H1 (cell line): ENCODE measurements around the gene UGT3A1. TPM values are rescaled to one million over a fixed set of nuclear protein-coding genes. Genes with fewer than 3 reads are reported as not detected.

Experiments used
- CTCF ChIA-PET: fragments of 300-600 bp; sonication (Branson Sonifier 250); formaldehyde crosslinking; loops from one replicate; lab custom pipeline; 2021; ENCODE audit not compliant: partially characterized antibody; lab: Charles Lee
- POLR2A ChIA-PET: fragments of 300-600 bp; sonication (Branson Sonifier 250); formaldehyde crosslinking; loops from one replicate; lab custom pipeline; 2021; ENCODE audit warnings: inconsistent platforms; ENCODE audit not compliant: partially characterized antibody; lab: Charles Lee
- DNase-seq, 2 experiments: peaks; one replicate each; pipeline versions ENCODE4 v3.0.0 to v3.0.0-alpha.2; 2010 to 2022; ENCODE audit warnings: low spot score in 2 of 2, low read depth in 1 of 2, mixed read lengths in 1 of 2
- FAIRE-seq: peaks from 2 replicates; lab custom pipeline; 2011; peaks lifted over from hg19 to GRCh38; lab: Jason Lieb, UNC
- H2AFZ ChIP-seq: 2 replicates; pipeline ENCODE4 v1.8.1; 2012; ENCODE audit warnings: low read length, inconsistent platforms
- H2AK5ac ChIP-seq: 2 replicates; pipeline ENCODE4 v1.6.1; 2013; ENCODE audit warnings: low read depth, low read length
- H2BK120ac ChIP-seq: replicated peaks from 2 replicates; pipeline ENCODE3; 2013; ENCODE audit warnings: low read depth, low read length, inconsistent platforms
- H2BK12ac ChIP-seq: 2 replicates; pipeline ENCODE4 v1.6.1; 2013; ENCODE audit warnings: low read depth, low read length
- H2BK15ac ChIP-seq: 2 replicates; pipeline ENCODE4 v1.6.1; 2013; ENCODE audit warnings: low read length
- H2BK20ac ChIP-seq: 2 replicates; pipeline ENCODE4 v1.6.1; 2013; ENCODE audit warnings: low read length
- H2BK5ac ChIP-seq: 2 replicates; pipeline ENCODE4 v1.6.1; 2013; ENCODE audit warnings: low read depth, low read length
- H3K14ac ChIP-seq: 2 replicates; pipeline ENCODE4 v1.6.1; 2013; ENCODE audit warnings: inconsistent platforms; ENCODE audit not compliant: insufficient read length
- H3K18ac ChIP-seq: 2 replicates; pipeline ENCODE4 v1.6.1; 2013; ENCODE audit warnings: low read length; ENCODE audit errors: extremely low read depth
- H3K23ac ChIP-seq: 2 replicates; pipeline ENCODE4 v1.6.1; 2013; ENCODE audit warnings: inconsistent platforms; ENCODE audit not compliant: insufficient read length
- H3K23me2 ChIP-seq: 2 replicates; pipeline ENCODE4 v1.6.1; 2013; ENCODE audit warnings: low read depth, low read length
- H3K27ac ChIP-seq: 2 replicates; pipeline ENCODE4 v1.6.1; 2011; ENCODE audit warnings: low read depth, low read length, inconsistent platforms
- H3K27me3 ChIP-seq, 4 experiments: replicated peaks in 1 of 4; 1 replicate in 1 of 4; 2 replicates in 3 of 4; pipeline versions ENCODE4 v1.6.1 to v1.8.1; 2011 to 2013; ENCODE audit warnings: low read length in 3 of 4, mild to moderate bottlenecking in 3 of 4, inconsistent platforms in 2 of 4, mixed read lengths in 2 of 4, moderate library complexity in 1 of 4; ENCODE audit not compliant: control insufficient read depth in 3 of 4, insufficient read depth in 3 of 4; ENCODE audit errors: extremely low read depth in 1 of 4
- H3K36me3 ChIP-seq, 4 experiments: 2 replicates each; pipeline versions ENCODE4 v1.6.1 to v1.8.1; 2011 to 2013; ENCODE audit warnings: mild to moderate bottlenecking in 4 of 4, low read length in 3 of 4, moderate library complexity in 2 of 4, control low read depth in 1 of 4, inconsistent platforms in 1 of 4; ENCODE audit not compliant: insufficient read depth in 4 of 4, control insufficient read depth in 2 of 4
- H3K4ac ChIP-seq: replicated peaks from 2 replicates; pipeline ENCODE3; 2013; ENCODE audit warnings: low read length, low read depth, mixed read lengths, inconsistent platforms; ENCODE audit not compliant: insufficient read length
- H3K4me1 ChIP-seq, 4 experiments: replicated peaks in 1 of 4; 1 replicate in 1 of 4; 2 replicates in 3 of 4; pipeline versions ENCODE4 v1.6.1 to v1.8.1; 2011 to 2013; ENCODE audit warnings: low read length in 3 of 4, inconsistent platforms in 2 of 4, mixed read lengths in 1 of 4; ENCODE audit not compliant: insufficient read depth in 4 of 4, control insufficient read depth in 3 of 4
- H3K4me2 ChIP-seq, 2 experiments: 2 replicates each; pipeline versions ENCODE4 v1.6.1 to v1.8.1; 2011 to 2013; ENCODE audit warnings: low read depth in 2 of 2, low read length in 2 of 2, control low read depth in 1 of 2, inconsistent platforms in 1 of 2, mild to moderate bottlenecking in 1 of 2; ENCODE audit not compliant: insufficient read depth in 1 of 2
- H3K4me3 ChIP-seq, 4 experiments: fragments of 200-600, 300-600 bp in 1 of 4; sonication (generic), shearing (Covaris generic), sonication (Bioruptor Twin) in 1 of 4; 2 replicates each; pipeline versions ENCODE4 v1.5.1 to v1.8.1; 2011 to 2016; ENCODE audit warnings: low read length in 4 of 4, low read depth in 3 of 4, control low read depth in 2 of 4, inconsistent platforms in 2 of 4, mild to moderate bottlenecking in 2 of 4, mixed read lengths in 1 of 4, moderate library complexity in 1 of 4; ENCODE audit not compliant: insufficient read depth in 2 of 4; ENCODE audit errors: extremely low read depth in 1 of 4
- H3K56ac ChIP-seq: replicated peaks from 2 replicates; pipeline ENCODE3; 2013; ENCODE audit warnings: low read depth, mild to moderate bottlenecking, mixed read lengths, low read length, inconsistent platforms; ENCODE audit not compliant: insufficient read length
- H3K79me1 ChIP-seq: 2 replicates; pipeline ENCODE4 v1.6.1; 2013; ENCODE audit warnings: low read depth, low read length, control low read depth
- H3K79me2 ChIP-seq, 2 experiments: 2 replicates each; pipeline versions ENCODE4 v1.6.1 to v1.8.1; 2012 to 2013; ENCODE audit warnings: low read length in 2 of 2, mild to moderate bottlenecking in 2 of 2, inconsistent platforms in 1 of 2; ENCODE audit not compliant: insufficient read depth in 2 of 2, control insufficient read depth in 1 of 2
- H3K9ac ChIP-seq, 4 experiments: replicated peaks in 1 of 4; 1 replicate in 1 of 4; 2 replicates in 3 of 4; pipeline versions ENCODE4 v1.6.1 to v1.8.1; 2011 to 2013; ENCODE audit warnings: low read depth in 3 of 4, low read length in 3 of 4, control low read depth in 2 of 4, mild to moderate bottlenecking in 2 of 4, moderate library complexity in 2 of 4, inconsistent platforms in 1 of 4; ENCODE audit errors: extremely low read depth in 1 of 4
- H3K9me3 ChIP-seq, 2 experiments: 2 replicates each; pipeline versions ENCODE4 v1.6.1 to v1.8.1; 2012 to 2013; ENCODE audit warnings: mild to moderate bottlenecking in 2 of 2, moderate library complexity in 2 of 2, control low read depth in 1 of 2, inconsistent platforms in 1 of 2, low read depth in 1 of 2, low read length in 1 of 2, mixed read lengths in 1 of 2; ENCODE audit not compliant: insufficient read depth in 2 of 2
- H4K20me1 ChIP-seq, 2 experiments: replicated peaks in 1 of 2; 2 replicates each; pipeline versions ENCODE3 to v1.8.1; 2011 to 2013; ENCODE audit warnings: inconsistent platforms in 2 of 2, low read length in 2 of 2, mild to moderate bottlenecking in 1 of 2; ENCODE audit not compliant: insufficient read depth in 2 of 2, control insufficient read depth in 1 of 2
- H4K5ac ChIP-seq: 2 replicates; pipeline ENCODE4 v1.6.1; 2013; ENCODE audit warnings: low read length, low read depth, mixed read lengths, inconsistent platforms; ENCODE audit not compliant: insufficient read length
- H4K8ac ChIP-seq: 2 replicates; pipeline ENCODE4 v1.8.0; 2013; ENCODE audit warnings: mild to moderate bottlenecking, moderate library complexity, low read length, inconsistent platforms; ENCODE audit not compliant: insufficient read depth; ENCODE audit errors: extremely low read depth
- H4K91ac ChIP-seq: replicated peaks from 2 replicates; pipeline ENCODE3; 2013; ENCODE audit warnings: low read length, mixed read lengths, inconsistent platforms; ENCODE audit not compliant: insufficient read length
- BCL11A ChIP-seq, 2 experiments: IDR thresholded peaks; one replicate each; pipeline ENCODE4 v1.6.1; 2011; ENCODE audit warnings: low read depth in 2 of 2, low read length in 2 of 2, mild to moderate bottlenecking in 2 of 2
- CHD1 ChIP-seq: IDR thresholded peaks from 2 replicates; pipeline ENCODE4 v1.6.1; 2012; ENCODE audit warnings: low read depth, low read length, improper control_type of control experiment
- CTCF ChIP-seq, 3 experiments: IDR thresholded peaks; 1 replicate in 2 of 3; 2 replicates in 1 of 3; pipeline versions ENCODE4 v1.5.1 to v1.6.1; 2011; ENCODE audit warnings: low read length in 3 of 3, mild to moderate bottlenecking in 3 of 3, inconsistent platforms in 2 of 3, low read depth in 1 of 3, moderate library complexity in 1 of 3; ENCODE audit not compliant: insufficient read depth in 1 of 3; ENCODE audit errors: control extremely low read depth in 1 of 3
- POLR2AphosphoS5 ChIP-seq: IDR thresholded peaks from 2 replicates; pipeline ENCODE4 v1.6.1; 2011; ENCODE audit warnings: low read depth, low read length
- POU5F1 ChIP-seq: IDR thresholded peaks from 2 replicates; pipeline ENCODE4 v1.6.1; 2011; ENCODE audit warnings: low read depth, mild to moderate bottlenecking, low read length, moderate library complexity
- SIX5 ChIP-seq: IDR thresholded peaks from 2 replicates; pipeline ENCODE4 v1.6.1; 2011; ENCODE audit warnings: mild to moderate bottlenecking, low read depth, low read length
- USF2 ChIP-seq: IDR thresholded peaks from 2 replicates; pipeline ENCODE4 v1.6.1; 2011; ENCODE audit warnings: low read length, improper control_type of control experiment
- WGBS, 2 experiments: shearing (Covaris generic) in 1 of 2; methylation state at CpG; one replicate each; pipeline versions ENCODE4 v1.1.6 to v1.1.7; 2013 to 2015; ENCODE audit warnings: low lambda C conversion rate in 2 of 2, mixed read lengths in 2 of 2, inconsistent platforms in 1 of 2, low coverage in 1 of 2, missing lambda C conversion rate in 1 of 2; ENCODE audit not compliant: insufficient replicate concordance in 2 of 2, insufficient coverage in 1 of 2, insufficient read length in 1 of 2; ENCODE audit errors: extremely low coverage in 1 of 2, missing lambda C conversion rate in 1 of 2; 5-methylcytosine and 5-hydroxymethylcytosine counted together
- polyA plus RNA-seq, 7 experiments: library from polyadenylated mRNA; depleted of rRNA in 3 of 7; stranded (reverse) in 5 of 7; unstranded in 2 of 7; fragments of >200 nt in 5 of 7; fragments of 200-250 nt in 2 of 7; gene quantifications; 1 replicate in 5 of 7; 2 replicates in 1 of 7; 4 replicates in 1 of 7; pipeline versions ENCODE4 v1.2.1 to v1.2.3, GENCODE V29; 2011 to 2013; ENCODE audit warnings: missing spikeins in 2 of 7, mixed read lengths in 2 of 7
- total RNA-seq: library from RNA; stranded (reverse); fragmentation: NEBNext Ultra II Directional; extraction: Animal tissue kit (Norgen Biotek cat#: 25700); gene quantifications from 2 replicates; pipeline ENCODE4 v1.2.1, GENCODE V29; 2021

UGT3A1 gene
- total and polyA plus RNA-seq, 2 of the 8 experiments (the other 6 are each of a cell fraction or from before 2014, with no cell fraction given) = 2.4 to 3.4 TPM

DNA sequence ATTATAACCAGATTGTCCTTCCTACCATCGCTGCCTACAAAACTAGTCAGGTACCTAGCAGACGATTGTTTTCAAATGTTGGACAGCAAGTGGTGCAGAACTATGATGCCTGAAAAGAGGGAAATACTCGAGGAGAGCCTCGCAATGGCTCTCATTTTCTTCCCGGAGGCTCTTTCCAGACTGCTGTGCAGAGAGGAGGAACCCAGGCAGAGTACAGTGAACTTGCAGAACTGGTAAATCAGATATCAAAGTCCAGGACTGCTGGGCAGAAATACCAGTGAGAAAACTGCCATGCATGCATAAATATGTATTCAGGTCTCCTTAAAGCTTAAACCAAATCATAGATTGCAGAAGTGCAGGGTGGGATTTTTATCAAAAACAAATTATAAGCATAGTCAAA lies 26.4 kb upstream of the UGT3A1 start:
- Histone ChIP-seq H3K79me1 (no peaks in the 10 kb centered on the region), H3K56ac (no peak overlapping the region), H3K4me2 (no peak overlapping the region), H2BK20ac (no peak overlapping the region), H3K4me3 (no peak overlapping the region), H2BK5ac (no peak overlapping the region), H2BK15ac (no peak overlapping the region), H3K4ac (no peak overlapping the region), H4K20me1 (no peaks in the 10 kb centered on the region), H3K23me2 (no peaks in the 10 kb centered on the region; the same call in 1 of the 2 replicates), H3K36me3 (no peaks in the 10 kb centered on the region; a peak in 1 of 8 replicates), H3K4me1 (no peaks in the 10 kb centered on the region; a peak in 1 of 7 replicates), H3K18ac (no peak overlapping the region), H4K5ac (no peak overlapping the region), H3K23ac (no peak overlapping the region), H3K9ac (no peak overlapping the region), H3K27ac (no peak overlapping the region), H3K27me3 (no peaks in the 10 kb centered on the region), H3K9me3 (peaks cover 27 to 31% of the 10 kb centered on the region in 2 experiments), H2BK120ac (no peak overlapping the region), H4K91ac (no peak overlapping the region), H2AFZ (no peak overlapping the region), H3K79me2 (no peaks in the 10 kb centered on the region), H2AK5ac (no peak overlapping the region), H3K14ac (no peak overlapping the region), H4K8ac (no peak overlapping the region), H2BK12ac (no peak overlapping the region)
- FAIRE-seq (no peak), DNase-seq (no peak)
- 91% methylated on average over 5 of the region's 5 CpGs; no CpG with 5 or more reads in 1 of the 2 experiments for WGBS, 2 experiments
- CTCF ChIA-PET = interaction anchor here (1.0 kb wide), 1 partner anchor 23 kb away, joined by 3 read pairs; no protein-coding TSS in a partner anchor
- POLR2A ChIA-PET = no interaction called here
- TF ChIP-seq CHD1 = no peak
- no peak for TF ChIP-seq POLR2AphosphoS5
- TF ChIP-seq SIX5 = no peak
- TF ChIP-seq BCL11A (IDR thresholded peaks at IDR 0.05; ENCODE audit: low read depth in 2 of 2, low read length in 2 of 2) = no peak
- no peak for TF ChIP-seq USF2
- TF ChIP-seq CTCF (IDR thresholded peaks at IDR 0.05; ENCODE audit: control extremely low read depth in 1 of 3, insufficient read depth in 1 of 3, low read depth in 1 of 3, low read length in 3 of 3) = no peak
- no peak for TF ChIP-seq POU5F1
